Cardiac muscle cell (in vitro differentiated cells and primary cell): ENCODE results near the gene CAPN15. TPM values are rescaled to one million over a fixed set of nuclear protein-coding genes. Genes with fewer than 3 reads are reported as not detected.

Experiments used
- DNase-seq, 2 donors: peaks; one replicate each; pipeline versions ENCODE4 v3.0.0 to v3.0.0-alpha.2; 2010 to 2017; ENCODE audit warnings: low read depth in 1 of 2, low spot score in 1 of 2
- H3K27ac ChIP-seq: fragments of 200-600 bp; sonication (generic); 2 replicates; pipeline ENCODE4 v1.5.1; 2016
- H3K27me3 ChIP-seq: fragments of 200-600 bp; sonication (generic); 2 replicates; pipeline ENCODE4 v1.6.0; 2016; ENCODE audit warnings: control low read depth
- H3K36me3 ChIP-seq: fragments of 200-600 bp; sonication (generic); 2 replicates; pipeline ENCODE4 v1.5.1; 2016; ENCODE audit warnings: control low read depth
- H3K4me1 ChIP-seq: fragments of 200-600 bp; sonication (generic); 2 replicates; pipeline ENCODE4 v1.8.1; 2017; ENCODE audit warnings: low read depth, mild to moderate bottlenecking, mixed run types
- H3K4me3 ChIP-seq: fragments of 200-600 bp; sonication (generic); 2 replicates; pipeline ENCODE4 v1.5.1; 2016; ENCODE audit warnings: mild to moderate bottlenecking
- H3K9me3 ChIP-seq: fragments of 200-600 bp; sonication (generic); 2 replicates; pipeline ENCODE4 v1.5.1; 2017; ENCODE audit warnings: low read depth, mild to moderate bottlenecking, control low read depth
- polyA plus RNA-seq: library from polyadenylated mRNA; unstranded; fragments of >200 nt; fragmentation: Nextera tagmentation; extraction: Ambion mirVana; gene quantifications from 2 replicates; pipeline ENCODE4 v1.2.1, GENCODE V29; 2016
- total RNA-seq: library from RNA; depleted of rRNA; stranded (reverse); fragments of >200 nt; gene quantifications from 2 replicates; pipeline ENCODE4 v1.2.3, GENCODE V29; 2016
- TF ChIP-seq, protein P1 (sequence below): IDR thresholded peaks from 2 replicates; pipeline ENCODE4 v1.5.1; 2012; ENCODE audit warnings: low read depth, mild to moderate bottlenecking, low read length

The CAPN15 gene
- total and polyA plus RNA-seq, 2 experiments from 2014 or later, result 38.1 to 63.3 TPM

DNA sequence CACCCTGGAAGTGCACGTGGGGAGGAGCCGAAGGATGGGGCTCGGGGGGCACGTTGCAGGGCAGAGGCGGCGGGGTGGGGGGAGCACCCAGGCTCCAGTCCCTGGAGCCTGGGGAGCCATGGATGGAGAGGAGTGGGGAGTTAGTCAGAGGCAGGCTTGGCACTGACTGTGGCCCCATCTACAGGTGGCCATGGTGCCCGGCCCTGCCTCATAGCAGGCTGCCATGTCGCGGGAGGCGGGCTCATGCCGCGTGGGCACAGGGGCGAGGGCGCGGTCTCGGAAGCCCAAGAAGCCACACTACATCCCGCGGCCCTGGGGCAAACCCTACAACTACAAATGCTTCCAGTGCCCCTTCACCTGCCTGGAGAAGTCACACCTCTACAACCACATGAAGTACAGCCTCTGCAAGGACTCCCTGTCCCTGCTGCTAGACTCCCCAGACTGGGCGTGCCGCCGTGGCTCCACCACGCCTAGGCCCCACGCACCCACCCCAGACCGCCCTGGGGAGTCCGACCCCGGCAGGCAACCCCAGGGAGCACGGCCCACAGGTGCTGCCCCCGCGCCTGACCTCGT, 35.6 kb downstream of the CAPN15 start:
- H3K4me3 ChIP-seq, result no peak overlapping the region
- H3K36me3 ChIP-seq, result no peaks in the 10 kb centered on the region
- DNase-seq, result no peak
- H3K4me1 ChIP-seq, result peaks cover 28% of the 10 kb centered on the region
- TF ChIP-seq, protein P1, sequence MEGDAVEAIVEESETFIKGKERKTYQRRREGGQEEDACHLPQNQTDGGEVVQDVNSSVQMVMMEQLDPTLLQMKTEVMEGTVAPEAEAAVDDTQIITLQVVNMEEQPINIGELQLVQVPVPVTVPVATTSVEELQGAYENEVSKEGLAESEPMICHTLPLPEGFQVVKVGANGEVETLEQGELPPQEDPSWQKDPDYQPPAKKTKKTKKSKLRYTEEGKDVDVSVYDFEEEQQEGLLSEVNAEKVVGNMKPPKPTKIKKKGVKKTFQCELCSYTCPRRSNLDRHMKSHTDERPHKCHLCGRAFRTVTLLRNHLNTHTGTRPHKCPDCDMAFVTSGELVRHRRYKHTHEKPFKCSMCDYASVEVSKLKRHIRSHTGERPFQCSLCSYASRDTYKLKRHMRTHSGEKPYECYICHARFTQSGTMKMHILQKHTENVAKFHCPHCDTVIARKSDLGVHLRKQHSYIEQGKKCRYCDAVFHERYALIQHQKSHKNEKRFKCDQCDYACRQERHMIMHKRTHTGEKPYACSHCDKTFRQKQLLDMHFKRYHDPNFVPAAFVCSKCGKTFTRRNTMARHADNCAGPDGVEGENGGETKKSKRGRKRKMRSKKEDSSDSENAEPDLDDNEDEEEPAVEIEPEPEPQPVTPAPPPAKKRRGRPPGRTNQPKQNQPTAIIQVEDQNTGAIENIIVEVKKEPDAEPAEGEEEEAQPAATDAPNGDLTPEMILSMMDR, result no peak
- no peak overlapping the region for H3K27ac ChIP-seq
- H3K27me3 ChIP-seq, result peaks cover 42% of the 10 kb centered on the region
- H3K9me3 ChIP-seq, result no peaks in the 10 kb centered on the region

DNA sequence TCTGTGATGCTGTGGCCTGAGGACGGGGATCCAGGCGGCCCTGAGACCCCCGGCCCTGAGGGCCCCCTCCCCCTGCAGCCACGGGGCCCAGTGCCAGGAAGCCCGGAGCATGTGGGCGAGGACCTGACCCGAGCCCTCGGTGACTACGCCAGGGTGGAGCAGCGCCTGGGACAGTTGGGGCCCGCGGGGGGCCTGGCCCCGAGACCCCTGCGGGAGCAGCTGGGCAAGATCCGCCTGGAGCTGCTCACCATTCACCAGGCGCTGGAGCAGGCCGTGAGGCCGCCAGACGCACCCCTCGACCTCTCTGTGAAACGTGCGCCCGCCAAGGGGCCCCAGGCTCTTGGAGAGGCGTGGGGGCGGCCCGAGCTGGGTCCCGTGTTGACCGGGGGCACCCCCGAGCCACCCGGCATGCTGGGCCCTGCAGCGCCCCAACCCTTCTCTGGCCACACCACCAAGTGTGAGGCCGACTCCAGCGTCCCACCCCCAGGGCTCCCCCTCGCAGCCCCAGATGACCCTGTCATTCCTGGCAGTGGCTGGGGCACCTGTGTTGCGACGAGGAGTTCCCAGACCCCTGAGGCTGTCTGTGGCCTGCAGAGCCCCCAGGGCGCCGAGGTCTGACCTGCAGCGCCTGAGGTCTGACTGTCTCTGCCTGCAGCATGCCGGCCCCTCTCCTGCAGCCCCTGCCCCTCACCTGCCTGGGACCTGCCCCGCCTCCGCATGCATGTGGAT, 37.3 kb downstream of the CAPN15 start:
- DNase-seq, result no peak
- Histone ChIP-seq H3K27me3 (peaks cover 25% of the 10 kb centered on the region), H3K9me3 (no peaks in the 10 kb centered on the region), H3K27ac (peak overlapping the region; percentile 60), H3K4me1 (peaks cover 32% of the 10 kb centered on the region), H3K36me3 (no peaks in the 10 kb centered on the region), H3K4me3 (no peak overlapping the region)
- TF ChIP-seq, protein P1, result no peak

DNA sequence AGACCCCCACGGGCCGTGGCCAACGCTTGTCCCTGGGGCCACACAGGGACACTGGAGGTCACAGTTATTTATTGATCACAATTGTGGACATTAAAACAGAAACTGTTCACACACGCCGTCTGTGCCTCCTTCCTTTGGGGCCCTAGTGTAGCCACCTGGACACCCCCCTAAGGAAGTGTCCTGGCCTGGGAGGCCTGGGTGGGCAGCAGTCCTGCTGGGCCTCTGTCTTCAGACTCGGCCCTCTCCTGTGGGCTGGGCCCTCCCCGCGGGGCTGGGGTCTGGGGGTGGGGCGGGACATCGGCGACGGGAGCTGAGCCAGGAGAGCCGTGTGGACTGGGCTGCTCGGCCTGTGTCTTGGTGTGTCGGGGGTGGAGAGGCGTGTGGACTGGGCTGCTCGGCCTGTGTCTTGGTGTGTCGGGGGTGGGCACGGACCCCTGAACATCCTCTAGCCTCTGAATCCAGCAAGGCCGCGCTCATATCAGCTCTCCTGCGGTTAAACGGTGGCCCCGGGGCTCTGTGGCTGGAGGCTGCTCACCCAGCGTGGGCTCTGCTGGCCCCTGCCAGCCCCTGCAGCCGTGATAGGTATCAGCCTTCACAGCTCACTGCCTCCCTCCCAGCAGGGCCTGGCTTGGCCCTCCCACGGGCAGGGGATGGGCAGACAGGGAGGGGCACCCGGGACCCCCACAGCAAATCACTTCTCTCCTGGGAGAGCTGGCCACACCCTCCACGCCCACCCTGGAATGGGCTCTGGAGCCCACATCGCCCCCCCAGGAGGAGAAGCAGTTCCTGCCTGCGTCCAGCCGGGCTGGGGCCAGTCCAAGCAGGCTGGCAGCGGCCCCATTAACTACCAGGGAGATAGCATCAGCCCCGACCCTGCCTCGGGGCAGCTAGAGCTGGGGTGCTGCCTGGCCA, 38.2 kb downstream of the CAPN15 start:
- Histone ChIP-seq H3K36me3 (no peaks in the 10 kb centered on the region), H3K27ac (peak overlapping the region; percentile 60), H3K4me3 (no peak overlapping the region), H3K27me3 (peaks cover 17% of the 10 kb centered on the region), H3K9me3 (no peaks in the 10 kb centered on the region), H3K4me1 (peaks cover 32% of the 10 kb centered on the region)
- TF ChIP-seq, protein P1, result no peak
- peak; percentile 21 to 48 for DNase-seq

DNA sequence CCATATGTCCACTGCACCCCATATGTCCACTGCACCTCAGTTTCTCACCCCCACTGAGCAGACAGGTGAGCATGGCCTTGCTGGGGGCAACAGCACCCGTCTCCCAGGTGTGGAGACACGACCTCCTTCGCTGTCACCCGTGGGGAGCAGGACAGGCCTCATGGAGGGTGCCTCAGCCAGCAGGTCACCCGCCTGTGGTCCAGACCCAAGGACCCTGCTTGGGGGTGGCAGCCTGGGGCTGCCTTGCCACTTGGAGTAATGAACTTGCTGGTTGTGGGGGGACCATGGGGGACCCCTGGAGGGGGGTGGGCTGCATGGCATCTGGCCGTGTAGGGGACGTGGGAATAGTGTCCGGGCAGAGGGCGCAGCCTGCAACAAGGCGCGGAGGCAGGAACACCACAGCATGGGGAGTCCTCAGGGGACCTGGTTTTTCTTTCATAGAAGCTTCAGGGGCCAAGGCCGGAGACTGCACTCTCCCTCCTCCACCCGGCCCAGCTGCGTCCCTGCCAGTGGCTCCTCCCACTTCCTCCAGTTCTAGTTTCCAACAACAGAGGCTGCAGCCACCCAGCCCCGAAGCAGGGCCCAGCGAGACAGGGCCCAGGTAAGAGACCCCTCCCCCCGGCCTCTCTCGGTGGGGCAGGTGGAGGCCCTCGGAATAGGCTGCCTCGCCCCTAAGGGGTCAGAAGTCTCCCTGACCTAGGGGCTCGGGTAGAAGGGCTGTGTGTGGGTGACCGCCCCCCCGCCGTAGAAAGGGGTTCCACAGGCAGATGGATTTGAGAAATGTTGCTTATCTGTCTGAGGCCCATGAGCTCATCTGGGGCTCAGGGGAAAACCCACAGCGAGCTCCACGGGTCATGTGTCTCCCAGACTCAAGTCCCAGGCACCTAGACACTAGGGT, 39.2 kb downstream of the CAPN15 start, which contains the start of gene NHLRC4:
NHLRC4 (plus strand) TSS at position 531 of the 898 bp plus-strand sequence. CDS start 1,043 bp downstream, outside the sequence.
- H3K27ac ChIP-seq, result peak within 1 kb of the TSS; percentile 60
- peaks cover 32% of the 10 kb centered on the region for H3K4me1 ChIP-seq
- no peaks in the 10 kb centered on the region for H3K36me3 ChIP-seq
- H3K27me3 ChIP-seq, result peaks cover 6% of the 10 kb centered on the region
- TF ChIP-seq, protein P1, result no peak
- peak; percentile 70 to 86 for DNase-seq
- no peaks in the 10 kb centered on the region for H3K9me3 ChIP-seq
- H3K4me3 ChIP-seq, result no peak within 1 kb of the TSS
